ENCODE results near the gene TTBK1. TPM values are rescaled to one million over a fixed set of nuclear protein-coding genes. Genes with fewer than 3 reads are reported as not detected.

Gene TTBK1
- total and polyA plus RNA-seq, 10 donors, result 0.05 to 0.32 (median 0.09) TPM; not detected in 1

DNA sequence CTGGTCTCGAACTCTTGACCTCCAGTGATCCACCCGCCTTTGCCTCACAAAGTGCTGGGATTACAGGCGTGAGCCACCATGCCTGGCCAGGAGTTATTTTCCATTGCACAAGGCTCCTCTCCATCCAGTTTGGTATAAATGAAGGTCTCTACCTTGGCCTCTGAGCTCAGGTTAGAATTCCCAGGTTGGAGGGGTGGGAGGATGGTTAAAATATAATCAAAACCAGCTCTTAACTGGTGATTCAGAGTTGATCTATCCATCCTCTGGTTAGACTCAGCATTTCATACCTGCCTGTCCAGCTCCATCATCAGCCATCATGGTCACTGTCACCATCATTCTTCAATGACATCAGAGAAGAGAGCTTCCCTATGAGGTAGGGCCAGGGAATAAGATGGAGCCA, 52.2 kb downstream of the TTBK1 start:
- Histone ChIP-seq H3K36me3 (no peaks in the 10 kb centered on the region), H3K4me1 (no peaks in the 10 kb centered on the region), H3K9me3 (no peaks in the 10 kb centered on the region), H3K27me3 (replicated peaks in 1 of 7) (peaks cover 0 to 28% (median 0%) of the 10 kb centered on the region in 7 donors), H3K27ac (no peak overlapping the region), H3K4me3 (no peak overlapping the region)
- TF ChIP-seq POLR2AphosphoS5 (IDR thresholded peaks at IDR 0.05) (no peak), POLR2A (IDR thresholded peaks at IDR 0.05) (no peak)
- TF ChIP-seq, protein P1, sequence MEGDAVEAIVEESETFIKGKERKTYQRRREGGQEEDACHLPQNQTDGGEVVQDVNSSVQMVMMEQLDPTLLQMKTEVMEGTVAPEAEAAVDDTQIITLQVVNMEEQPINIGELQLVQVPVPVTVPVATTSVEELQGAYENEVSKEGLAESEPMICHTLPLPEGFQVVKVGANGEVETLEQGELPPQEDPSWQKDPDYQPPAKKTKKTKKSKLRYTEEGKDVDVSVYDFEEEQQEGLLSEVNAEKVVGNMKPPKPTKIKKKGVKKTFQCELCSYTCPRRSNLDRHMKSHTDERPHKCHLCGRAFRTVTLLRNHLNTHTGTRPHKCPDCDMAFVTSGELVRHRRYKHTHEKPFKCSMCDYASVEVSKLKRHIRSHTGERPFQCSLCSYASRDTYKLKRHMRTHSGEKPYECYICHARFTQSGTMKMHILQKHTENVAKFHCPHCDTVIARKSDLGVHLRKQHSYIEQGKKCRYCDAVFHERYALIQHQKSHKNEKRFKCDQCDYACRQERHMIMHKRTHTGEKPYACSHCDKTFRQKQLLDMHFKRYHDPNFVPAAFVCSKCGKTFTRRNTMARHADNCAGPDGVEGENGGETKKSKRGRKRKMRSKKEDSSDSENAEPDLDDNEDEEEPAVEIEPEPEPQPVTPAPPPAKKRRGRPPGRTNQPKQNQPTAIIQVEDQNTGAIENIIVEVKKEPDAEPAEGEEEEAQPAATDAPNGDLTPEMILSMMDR (IDR thresholded peaks at IDR 0.05 in 8 of 11, conservative IDR thresholded peaks at IDR 0.05 in 3 of 11), result no peak
- 76 to 93% (median 89%) methylated on average over 3 of the region's 3 CpGs for WGBS, 5 donors
- intact Hi-C loops (cut with DNase I; ENCODE audit: low total_unique reads), result no loop called here
- DNase-seq, result no peak

DNA sequence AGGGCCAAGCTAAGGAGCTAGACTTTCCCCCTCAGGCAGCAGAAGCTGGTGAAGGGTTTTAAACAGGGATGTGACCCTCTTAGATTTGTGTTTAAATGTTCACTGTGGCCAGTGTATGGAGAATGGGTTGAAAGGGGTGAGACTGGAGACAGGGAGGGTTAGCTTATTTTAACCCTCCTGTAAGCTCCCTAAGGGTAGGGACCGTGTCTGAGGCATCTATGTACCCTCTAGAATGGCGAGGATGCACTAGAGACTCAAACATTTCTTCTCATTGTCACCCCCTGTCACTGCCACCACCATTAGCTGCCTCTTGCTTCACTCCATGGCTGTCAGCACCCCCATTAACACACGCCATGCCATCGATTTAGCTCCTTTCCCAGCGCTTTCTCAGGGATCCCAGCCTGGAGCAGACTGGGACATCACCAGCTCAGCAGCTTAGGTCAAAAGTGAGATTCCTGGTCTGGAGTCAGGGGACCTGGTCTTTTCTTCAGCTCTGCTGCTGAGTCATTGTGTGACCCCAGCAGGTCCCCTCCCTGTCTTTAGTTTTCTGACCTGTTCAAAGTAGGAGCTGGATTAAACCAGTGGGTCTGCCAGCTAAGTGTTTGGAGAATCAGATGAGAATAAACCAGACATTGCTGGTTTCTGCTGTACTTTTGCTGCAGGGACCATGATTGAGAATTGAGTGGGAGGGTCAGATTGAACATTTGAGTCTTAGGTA, 53.7 kb downstream of the TTBK1 start:
- DNase-seq, result no peak
- intact Hi-C loops (cut with DNase I; ENCODE audit: low total_unique reads), result no loop called here
- Histone ChIP-seq H3K9me3 (no peaks in the 10 kb centered on the region), H3K4me1 (no peaks in the 10 kb centered on the region), H3K27ac (no peak overlapping the region), H3K36me3 (no peaks in the 10 kb centered on the region), H3K4me3 (no peak overlapping the region), H3K27me3 (replicated peaks in 1 of 7) (peaks cover 0 to 36% (median 0%) of the 10 kb centered on the region in 7 donors)
- TF ChIP-seq POLR2A (IDR thresholded peaks at IDR 0.05) (no peak), POLR2AphosphoS5 (IDR thresholded peaks at IDR 0.05) (no peak)
- TF ChIP-seq, protein P1 (IDR thresholded peaks at IDR 0.05 in 8 of 11, conservative IDR thresholded peaks at IDR 0.05 in 3 of 11), result no peak
- WGBS, 5 donors, result 73 to 88% (median 82%) methylated on average over 5 of the region's 5 CpGs

DNA sequence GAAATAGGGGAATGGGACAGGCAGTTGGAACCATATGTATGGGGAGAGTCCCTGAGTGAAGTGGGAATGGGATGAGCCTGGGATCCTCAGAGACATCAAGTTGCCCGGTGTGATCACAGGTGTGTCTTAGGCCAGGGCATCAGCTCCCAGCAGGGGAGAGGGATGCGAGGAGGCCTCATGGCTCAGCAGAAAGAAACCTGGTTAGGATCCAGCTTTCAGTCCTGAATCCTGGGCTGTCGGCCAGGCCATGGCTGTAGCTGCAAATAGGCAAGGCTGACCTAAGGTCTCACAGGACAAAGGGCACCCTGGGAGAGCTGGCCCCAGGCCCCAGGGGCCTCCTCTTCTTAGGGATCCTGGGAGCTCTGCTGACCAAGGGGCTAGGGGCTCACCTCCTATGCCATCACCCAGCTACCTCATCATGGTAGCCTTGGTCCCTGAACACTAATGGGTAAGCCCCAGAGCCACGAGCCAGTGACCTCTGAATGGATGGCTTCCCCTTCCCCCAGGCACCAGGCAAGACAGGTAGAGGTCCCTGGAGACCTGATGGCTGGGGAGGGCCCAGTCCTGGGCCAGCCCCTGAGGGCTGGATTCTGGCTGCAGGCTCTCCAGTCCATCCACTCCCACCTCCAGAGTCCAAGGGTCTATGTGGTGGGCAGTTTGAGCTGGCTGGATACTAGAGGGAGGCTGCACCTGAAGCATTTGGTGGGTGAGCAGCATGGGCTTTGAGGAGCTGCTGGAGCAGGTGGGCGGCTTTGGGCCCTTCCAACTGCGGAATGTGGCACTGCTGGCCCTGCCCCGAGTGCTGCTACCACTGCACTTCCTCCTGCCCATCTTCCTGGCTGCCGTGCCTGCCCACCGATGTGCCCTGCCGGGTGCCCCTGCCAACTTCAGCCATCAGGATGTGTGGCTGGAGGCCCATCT, 54.6 kb downstream of the TTBK1 start, which contains the start of gene SLC22A7:
Gene SLC22A7 (plus strand): TSS at position 617 of the 921 bp plus-strand sequence. CDS start 99 bp downstream, at position 716.
- intact Hi-C loops (cut with DNase I; ENCODE audit: low total_unique reads), result no loop called here
- no peak for TF ChIP-seq POLR2A (IDR thresholded peaks at IDR 0.05)
- TF ChIP-seq POLR2AphosphoS5 (IDR thresholded peaks at IDR 0.05), result peak in 1 of 3 donors; percentile 22
- TF ChIP-seq, protein P1 (IDR thresholded peaks at IDR 0.05 in 8 of 11, conservative IDR thresholded peaks at IDR 0.05 in 3 of 11), result no peak
- H3K9me3 ChIP-seq, result no peaks in the 10 kb centered on the region
- H3K4me3 ChIP-seq, result no peak within 1 kb of the TSS
- H3K27ac ChIP-seq, result no peak within 1 kb of the TSS
- peaks cover 0 to 36% (median 0%) of the 10 kb centered on the region in 7 donors for H3K27me3 ChIP-seq (replicated peaks in 1 of 7)
- WGBS, 5 donors, result 64 to 89% (median 72%) methylated on average over 8 to 10 of the region's 10 CpGs
- no peaks in the 10 kb centered on the region for H3K4me1 ChIP-seq
- H3K36me3 ChIP-seq, result no peaks in the 10 kb centered on the region
- no peak for DNase-seq
